ENCODE results near the gene CRIP1.

GRCh38 chr14:105467249-105467941 is 19.3 kb upstream of the CRIP1 start:
- TF ChIP-seq, protein P1, sequence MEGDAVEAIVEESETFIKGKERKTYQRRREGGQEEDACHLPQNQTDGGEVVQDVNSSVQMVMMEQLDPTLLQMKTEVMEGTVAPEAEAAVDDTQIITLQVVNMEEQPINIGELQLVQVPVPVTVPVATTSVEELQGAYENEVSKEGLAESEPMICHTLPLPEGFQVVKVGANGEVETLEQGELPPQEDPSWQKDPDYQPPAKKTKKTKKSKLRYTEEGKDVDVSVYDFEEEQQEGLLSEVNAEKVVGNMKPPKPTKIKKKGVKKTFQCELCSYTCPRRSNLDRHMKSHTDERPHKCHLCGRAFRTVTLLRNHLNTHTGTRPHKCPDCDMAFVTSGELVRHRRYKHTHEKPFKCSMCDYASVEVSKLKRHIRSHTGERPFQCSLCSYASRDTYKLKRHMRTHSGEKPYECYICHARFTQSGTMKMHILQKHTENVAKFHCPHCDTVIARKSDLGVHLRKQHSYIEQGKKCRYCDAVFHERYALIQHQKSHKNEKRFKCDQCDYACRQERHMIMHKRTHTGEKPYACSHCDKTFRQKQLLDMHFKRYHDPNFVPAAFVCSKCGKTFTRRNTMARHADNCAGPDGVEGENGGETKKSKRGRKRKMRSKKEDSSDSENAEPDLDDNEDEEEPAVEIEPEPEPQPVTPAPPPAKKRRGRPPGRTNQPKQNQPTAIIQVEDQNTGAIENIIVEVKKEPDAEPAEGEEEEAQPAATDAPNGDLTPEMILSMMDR (conservative IDR thresholded peaks at IDR 0.05; ENCODE audit: low read depth, low read length), result no peak
- no peak for TF ChIP-seq EZH2phosphoT487 (IDR thresholded peaks at IDR 0.05; ENCODE audit: borderline replicate concordance, low read length)
